OCI-LY1 (cell line): ENCODE measurements around the gene GRID2.

Source experiments
- CTCF ChIP-seq: fragments of 200-600 bp; sonication (generic), shearing (Covaris generic); IDR thresholded peaks from 2 replicates; pipeline ENCODE4 v1.5.1; 2017; ENCODE audit warnings: mild to moderate bottlenecking, antibody characterized with exemption, low read length, moderate library complexity, mixed read lengths
- EZH2 ChIP-seq: fragments of 200-600 bp; sonication (generic), shearing (Covaris generic); IDR thresholded peaks from 2 replicates; pipeline ENCODE4 v1.8.0; 2017; ENCODE audit warnings: borderline replicate concordance, mixed run types, mild to moderate bottlenecking, antibody characterized with exemption, low read length, moderate library complexity, mixed read lengths

- TF ChIP-seq CTCF (no peak), EZH2 (no peak)
Measured at GRCh38 chr4:92566269-92566668, 262.5 kb downstream of the GRID2 start.
